Spleen (tissue), 11 donors: ENCODE measurements around the gene PRUNE2. TPM values are rescaled to one million over a fixed set of nuclear protein-coding genes. Genes with fewer than 3 reads are reported as not detected.

Source experiments
- DNase-seq: peaks from one replicate; pipeline ENCODE4 v3.0.0-alpha.2; 2020
- H3K27ac ChIP-seq, 8 donors: fragments of 200-600 bp; sonication (generic) in 7 of 8; 1 replicate in 4 of 8; 2 replicates in 4 of 8; pipeline versions ENCODE4 v1.5.0 to v1.8.0; 2016 to 2021; ENCODE audit warnings: inconsistent platforms in 4 of 8, mild to moderate bottlenecking in 4 of 8, moderate library complexity in 1 of 8
- H3K27me3 ChIP-seq, 7 donors: fragments of 200-600 bp; sonication (generic) in 6 of 7; replicated peaks in 1 of 7; 1 replicate in 4 of 7; 2 replicates in 3 of 7; pipeline versions ENCODE4 v1.5.0 to v1.8.0; 2016 to 2021; ENCODE audit warnings: inconsistent platforms in 3 of 7, mild to moderate bottlenecking in 1 of 7
- H3K36me3 ChIP-seq, 6 donors: fragments of 200-600 bp; sonication (generic) in 5 of 6; 1 replicate in 4 of 6; 2 replicates in 2 of 6; pipeline versions ENCODE4 v1.5.0 to v1.8.0; 2016 to 2021; ENCODE audit warnings: inconsistent platforms in 2 of 6
- H3K4me1 ChIP-seq, 6 donors: fragments of 200-600 bp; sonication (generic) in 5 of 6; 1 replicate in 3 of 6; 2 replicates in 3 of 6; pipeline versions ENCODE4 v1.5.0 to v1.8.0; 2016 to 2021; ENCODE audit warnings: inconsistent platforms in 3 of 6
- H3K4me3 ChIP-seq, 8 donors: fragments of 200-600 bp; sonication (generic) in 7 of 8; 1 replicate in 4 of 8; 2 replicates in 4 of 8; pipeline versions ENCODE4 v1.5.0 to v1.8.0; 2016 to 2021; ENCODE audit warnings: inconsistent platforms in 4 of 8, mild to moderate bottlenecking in 4 of 8, moderate library complexity in 2 of 8
- H3K9me3 ChIP-seq, 8 donors: fragments of 200-600 bp; sonication (generic) in 7 of 8; 1 replicate in 4 of 8; 2 replicates in 4 of 8; pipeline versions ENCODE4 v1.5.0 to v1.8.0; 2016 to 2021; ENCODE audit warnings: inconsistent platforms in 4 of 8
- CTCF ChIP-seq, 11 experiments: fragments of 200-600 bp in 7 of 11; fragments of 450-650 bp in 4 of 11; sonication (generic) in 4 of 11; IDR thresholded peaks in 8 of 11; conservative IDR thresholded peaks in 3 of 11; 1 replicate in 7 of 11; 2 replicates in 4 of 11; pipeline versions ENCODE4 v1.4.0 to v1.8.0; 2016 to 2021; ENCODE audit warnings: antibody characterized with exemption in 11 of 11, inconsistent platforms in 4 of 11, mild to moderate bottlenecking in 1 of 11
- POLR2A ChIP-seq, 3 donors: fragments of 450-650 bp; IDR thresholded peaks; one replicate each; pipeline ENCODE4 v1.5.1; 2017; ENCODE audit warnings: antibody characterized with exemption in 3 of 3, mild to moderate bottlenecking in 1 of 3
- POLR2AphosphoS5 ChIP-seq, 3 donors: sonication (generic); formaldehyde crosslinking; IDR thresholded peaks; one replicate each; pipeline ENCODE4 v1.5.1; 2017; ENCODE audit warnings: antibody characterized with exemption in 3 of 3
- WGBS, 5 donors: extraction: QIAGEN DNeasy Blood & Tissue Kit in 3 of 5; methylation state at CpG; one replicate each; pipeline versions ENCODE4 v1.1.5 to v1.1.7; 2013 to 2018; 5-methylcytosine and 5-hydroxymethylcytosine counted together
- intact Hi-C: fragments of 100-400 bp; cut with DNase I; formaldehyde crosslinking; loops from one replicate; pipeline ENCODE4 v1.15.0; 2023; ENCODE audit warnings: low total_unique reads
- polyA plus RNA-seq, 3 donors: library from polyadenylated mRNA; stranded (reverse); fragments of 200-250 nt; gene quantifications; one replicate each; pipeline ENCODE4 v1.2.1, GENCODE V29; 2013
- total RNA-seq, 7 donors: library from RNA; depleted of rRNA in 3 of 7; stranded (reverse); fragments of >200 nt in 3 of 7; fragmentation: NEBNext Ultra II Directional in 4 of 7; extraction: Animal tissue kit (Norgen Biotek cat#: 25700) in 4 of 7; gene quantifications; one replicate each; pipeline versions ENCODE4 v1.1.0 to v1.2.1, GENCODE V29; 2016 to 2021
- donor health status: healthy with polysubstance abuse.
- donor health status: DM: no; HTN: no; CAD: no; lungs with moderate emphysema.
- donor health status: DM: no; HTN: no; CAD: no.
- donor health status: Bipolar disorder and iron deficiency.
- donor health status: healthy.
- donor health status: DM: no; HTN: no; CAD: no.
- donor health status: DM: yes; HTN: yes; CAD: no.

PRUNE2 gene
- total and polyA plus RNA-seq, 10 donors, result 3.3 to 23.6 (median 14.0) TPM

- intact Hi-C loops, result no loop called here
Observed at GRCh38 chr9:76730801-76731200, 175.1 kb downstream of the PRUNE2 start.

DNA sequence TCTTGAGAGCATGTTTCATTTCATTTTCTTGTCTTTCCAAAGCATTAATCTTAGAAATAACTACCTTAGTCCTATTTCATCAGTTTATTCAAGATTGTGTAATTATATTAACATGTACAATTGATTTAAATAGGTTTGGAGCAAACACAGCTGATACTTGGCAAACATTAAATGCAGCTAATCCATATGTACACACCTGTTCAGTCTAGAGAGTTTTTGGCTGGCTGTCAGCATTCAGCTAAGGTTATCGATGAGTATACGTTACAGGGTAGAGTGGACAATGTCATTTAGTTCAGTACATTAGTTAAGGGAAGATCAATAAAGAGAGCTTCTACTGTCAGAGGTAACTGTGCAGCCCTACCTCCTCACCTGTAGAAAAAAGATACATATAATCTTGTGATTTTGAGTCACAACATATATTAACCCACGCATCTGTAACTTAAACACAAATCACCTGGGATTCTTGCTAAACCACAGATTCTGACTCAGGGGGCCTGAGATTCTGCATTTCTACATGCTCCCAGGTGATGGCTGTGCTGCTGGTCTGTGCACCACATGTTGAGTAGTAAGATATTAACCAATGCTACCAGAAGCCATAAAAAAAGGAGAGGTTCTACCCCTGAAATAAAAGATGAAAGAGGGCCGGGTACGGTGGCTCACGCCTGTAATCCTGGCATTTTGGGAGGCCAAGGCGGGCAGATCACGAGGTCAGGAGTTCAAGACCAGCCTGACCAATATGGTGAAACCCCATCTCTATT, 175.8 kb downstream of the PRUNE2 start:
- intact Hi-C loops, result no loop called here
- 87 to 98% (median 91%) methylated on average over 8 of the region's 8 CpGs for WGBS, 5 donors

More at GRCh38 chr9:76730801-76731200, 175.1 kb downstream of the PRUNE2 start:
- 67 to 94% (median 80%) methylated on average over 6 of the region's 6 CpGs for WGBS, 5 donors
- H3K4me3 ChIP-seq, result no peak overlapping the region
- no peak overlapping the region for H3K27ac ChIP-seq
- peaks cover 0 to 3% (median 0%) of the 10 kb centered on the region in 7 donors for H3K27me3 ChIP-seq
- no peak for TF ChIP-seq CTCF (IDR thresholded peaks at IDR 0.05 in 8 of 11, conservative IDR thresholded peaks at IDR 0.05 in 3 of 11)
- TF ChIP-seq POLR2AphosphoS5 (IDR thresholded peaks at IDR 0.05), result no peak
- TF ChIP-seq POLR2A (IDR thresholded peaks at IDR 0.05), result no peak
- no peaks in the 10 kb centered on the region for H3K36me3 ChIP-seq
- no peaks in the 10 kb centered on the region for H3K9me3 ChIP-seq
- H3K4me1 ChIP-seq, result no peaks in the 10 kb centered on the region
- DNase-seq, result no peak

DNA sequence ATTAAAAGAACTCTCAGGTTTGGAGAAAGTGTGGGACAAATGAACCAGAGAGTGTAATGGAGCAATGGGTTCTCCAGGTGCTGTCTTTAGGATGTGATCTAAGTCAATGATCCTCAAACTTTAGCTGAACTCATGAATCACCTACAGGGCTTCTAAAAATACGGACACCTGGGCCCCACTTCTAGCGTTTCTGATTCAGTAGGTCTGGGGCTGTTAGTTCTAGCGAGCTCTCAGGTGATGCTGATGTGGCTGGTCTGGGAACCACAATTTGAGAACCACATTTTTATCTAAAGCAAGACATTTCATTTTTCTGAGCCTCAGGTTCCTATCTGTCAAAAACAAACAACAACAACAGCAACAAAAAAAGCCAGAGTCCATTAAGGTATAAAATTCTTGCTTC, 176.8 kb downstream of the PRUNE2 start:
- intact Hi-C loops, result no loop called here
- TF ChIP-seq POLR2AphosphoS5 (IDR thresholded peaks at IDR 0.05) (no peak), POLR2A (IDR thresholded peaks at IDR 0.05) (no peak), CTCF (IDR thresholded peaks at IDR 0.05 in 8 of 11, conservative IDR thresholded peaks at IDR 0.05 in 3 of 11) (no peak)
- H3K36me3 ChIP-seq, result no peaks in the 10 kb centered on the region
- peaks cover 0 to 11% (median 0%) of the 10 kb centered on the region in 7 donors for H3K27me3 ChIP-seq
- 69 to 90% (median 86%) methylated on average over 3 of the region's 3 CpGs for WGBS, 5 donors
- no peaks in the 10 kb centered on the region for H3K9me3 ChIP-seq
- DNase-seq, result no peak
- no peak overlapping the region for H3K27ac ChIP-seq
- no peaks in the 10 kb centered on the region for H3K4me1 ChIP-seq
- H3K4me3 ChIP-seq, result no peak overlapping the region

More for the DNA sequence above, 175.8 kb downstream of the PRUNE2 start:
- no peaks in the 10 kb centered on the region for H3K36me3 ChIP-seq
- H3K4me1 ChIP-seq, result no peaks in the 10 kb centered on the region
- H3K9me3 ChIP-seq, result no peaks in the 10 kb centered on the region
- H3K27me3 ChIP-seq, result peaks cover 0 to 6% (median 0%) of the 10 kb centered on the region in 7 donors
- no peak overlapping the region for H3K27ac ChIP-seq
- DNase-seq, result no peak
- no peak overlapping the region for H3K4me3 ChIP-seq
- TF ChIP-seq POLR2AphosphoS5 (IDR thresholded peaks at IDR 0.05) (no peak), POLR2A (IDR thresholded peaks at IDR 0.05) (no peak), CTCF (IDR thresholded peaks at IDR 0.05 in 8 of 11, conservative IDR thresholded peaks at IDR 0.05 in 3 of 11) (no peak)

GRCh38 chr9:76725885-76726284, 180.0 kb downstream of the PRUNE2 start:
- Histone ChIP-seq H3K27ac (no peak overlapping the region), H3K9me3 (no peaks in the 10 kb centered on the region), H3K36me3 (no peaks in the 10 kb centered on the region), H3K27me3 (peaks cover 0 to 18% (median 0%) of the 10 kb centered on the region in 7 donors), H3K4me3 (no peak overlapping the region), H3K4me1 (no peaks in the 10 kb centered on the region)
- TF ChIP-seq POLR2A (IDR thresholded peaks at IDR 0.05) (no peak), POLR2AphosphoS5 (IDR thresholded peaks at IDR 0.05) (no peak), CTCF (IDR thresholded peaks at IDR 0.05 in 8 of 11, conservative IDR thresholded peaks at IDR 0.05 in 3 of 11) (no peak)
- intact Hi-C loops, result no loop called here
- no peak for DNase-seq
- WGBS, 5 donors, result 62 to 84% (median 73%) methylated on average over 6 of the region's 6 CpGs
